ENCODE measurements around the gene SLC7A6OS.

DNA sequence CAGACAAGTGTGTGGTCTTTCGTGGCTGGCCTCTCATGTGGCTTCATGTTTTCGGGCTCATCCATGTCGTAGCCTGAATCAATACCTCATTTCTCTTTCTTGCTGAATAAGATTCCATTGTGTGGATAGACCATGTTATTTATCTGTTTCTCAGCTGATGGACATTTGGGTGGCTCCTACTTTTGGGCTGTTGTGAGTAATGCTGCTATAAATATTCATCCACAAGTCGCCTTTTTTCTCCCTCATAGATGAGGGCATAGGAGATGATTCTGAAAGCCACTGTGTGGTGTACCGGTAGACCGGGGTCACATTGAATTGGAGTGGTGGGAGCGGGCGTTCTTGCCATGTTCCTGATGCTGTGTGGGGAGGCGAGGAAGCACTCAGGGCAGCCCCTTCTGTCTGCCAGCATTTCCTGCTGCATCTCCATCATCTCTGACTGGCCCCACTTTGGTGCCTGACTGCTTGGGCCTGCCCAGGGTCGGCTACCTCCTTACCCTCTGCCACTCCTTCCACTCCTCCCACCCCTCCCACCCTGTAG lies 40.1 kb upstream of the SLC7A6OS start:
- TF ChIP-seq EZH2phosphoT487 (IDR thresholded peaks at IDR 0.05; ENCODE audit: borderline replicate concordance) (no peak), CEBPB (IDR thresholded peaks at IDR 0.05; ENCODE audit: low read depth) (no peak), SIN3A (IDR thresholded peaks at IDR 0.05; ENCODE audit: low read depth) (no peak), POLR2A (IDR thresholded peaks at IDR 0.05; ENCODE audit: borderline replicate concordance, extremely low read depth, insufficient read depth, insufficient read length) (no peak), TCF7L2 (IDR thresholded peaks at IDR 0.05; ENCODE audit: borderline replicate concordance, extremely low read depth, insufficient read depth, insufficient read length) (no peak), ELF1 (IDR thresholded peaks at IDR 0.05; ENCODE audit: borderline replicate concordance, low read depth) (no peak)
- TF ChIP-seq, protein P1, sequence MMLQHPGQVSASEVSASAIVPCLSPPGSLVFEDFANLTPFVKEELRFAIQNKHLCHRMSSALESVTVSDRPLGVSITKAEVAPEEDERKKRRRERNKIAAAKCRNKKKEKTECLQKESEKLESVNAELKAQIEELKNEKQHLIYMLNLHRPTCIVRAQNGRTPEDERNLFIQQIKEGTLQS (IDR thresholded peaks at IDR 0.05) = no peak
